SK-N-SH treated with all-trans-retinoic acid at 6 μM for 48 hours (cell line): Measurements from ENCODE around the gene MBNL2.
A peak's percentile ranks its signal among the peaks of the same experiment; 100 is the strongest.

Experiments
- ATAC-seq: fragments of 200-7000 bp; cut with Tn5 transposase; 3 replicates; pipeline ENCODE4 v1.9.1; 2020; ENCODE audit warnings: mild to moderate bottlenecking, moderate library complexity
- ARNTL ChIP-seq: fragments of 450-650 bp; formaldehyde crosslinking; IDR thresholded peaks from 2 replicates; pipeline ENCODE4 v1.5.0; 2020; ENCODE audit warnings: low read depth, mild to moderate bottlenecking, moderate library complexity, borderline replicate concordance
- BACH2 ChIP-seq: fragments of 250-450 bp; sonication (Bioruptor Pico); IDR thresholded peaks from 2 replicates; pipeline ENCODE4 v1.9.0; 2021; ENCODE audit warnings: mild to moderate bottlenecking, borderline replicate concordance
- CREB5 ChIP-seq: fragments of 250-450 bp; sonication (Bioruptor Pico); IDR thresholded peaks from 2 replicates; pipeline ENCODE4 v1.5.1; 2020; ENCODE audit warnings: low read depth, mild to moderate bottlenecking, moderate library complexity
- CSDC2 ChIP-seq: fragments of 250-450 bp; sonication (Bioruptor Pico); IDR thresholded peaks from 2 replicates; pipeline ENCODE4 v1.5.0; 2020; ENCODE audit warnings: mild to moderate bottlenecking, moderate library complexity
- ESRRG ChIP-seq: fragments of 250-450 bp; sonication (Bioruptor Pico); IDR thresholded peaks from 2 replicates; pipeline ENCODE4 v1.6.1; 2021; ENCODE audit warnings: mild to moderate bottlenecking
- GLIS3 ChIP-seq: fragments of 250-450 bp; sonication (Bioruptor Pico); IDR thresholded peaks from 2 replicates; pipeline ENCODE4 v1.5.0; 2020; ENCODE audit warnings: mild to moderate bottlenecking, moderate library complexity
- ISL1 ChIP-seq: fragments of 250-450 bp; sonication (Bioruptor Pico); IDR thresholded peaks from 2 replicates; pipeline ENCODE4 v2.1.2; 2022; ENCODE audit warnings: mild to moderate bottlenecking, moderate library complexity
- OSR1 ChIP-seq: fragments of 250-450 bp; sonication (Bioruptor Pico); IDR thresholded peaks from 2 replicates; pipeline ENCODE4 v1.8.0; 2022; ENCODE audit warnings: moderate library complexity, mild to moderate bottlenecking, inconsistent platforms
- PATZ1 ChIP-seq: fragments of 250-450 bp; sonication (Bioruptor Pico); IDR thresholded peaks from 2 replicates; pipeline ENCODE4 v1.8.0; 2020; ENCODE audit warnings: mild to moderate bottlenecking, moderate library complexity, borderline replicate concordance
- RARB ChIP-seq: fragments of 250-450 bp; sonication (Bioruptor Pico); IDR thresholded peaks from 2 replicates; pipeline ENCODE4 v1.8.0; 2021; ENCODE audit warnings: mild to moderate bottlenecking, moderate library complexity
- TCF4 ChIP-seq: fragments of 250-450 bp; sonication (Bioruptor Pico); IDR thresholded peaks from 2 replicates; pipeline ENCODE4 v1.8.0; 2021; ENCODE audit warnings: mild to moderate bottlenecking, moderate library complexity, borderline replicate concordance
- TOX ChIP-seq: fragments of 250-450 bp; sonication (Bioruptor Pico); IDR thresholded peaks from 2 replicates; pipeline ENCODE4 v1.8.0; 2021; ENCODE audit warnings: mild to moderate bottlenecking, moderate library complexity, borderline replicate concordance
- TSHZ2 ChIP-seq: fragments of 250-450 bp; sonication (Bioruptor Pico); IDR thresholded peaks from 2 replicates; pipeline ENCODE4 v1.5.0; 2020; ENCODE audit warnings: mild to moderate bottlenecking, moderate library complexity
- ZC3H10 ChIP-seq: fragments of 250-450 bp; sonication (Bioruptor Pico); IDR thresholded peaks from 2 replicates; pipeline ENCODE4 v1.5.1; 2021; ENCODE audit warnings: mild to moderate bottlenecking, moderate library complexity
- ZFP3 ChIP-seq: fragments of 250-450 bp; sonication (Bioruptor Pico); IDR thresholded peaks from 2 replicates; pipeline ENCODE4 v1.5.0; 2020; ENCODE audit warnings: mild to moderate bottlenecking, moderate library complexity
- ZFP30 ChIP-seq: fragments of 450-650 bp; formaldehyde crosslinking; IDR thresholded peaks from 2 replicates; pipeline ENCODE4 v1.5.0; 2022; ENCODE audit warnings: mild to moderate bottlenecking, moderate library complexity
- ZNF565 ChIP-seq: fragments of 450-650 bp; formaldehyde crosslinking; conservative IDR thresholded peaks from 2 replicates; pipeline ENCODE4 v1.5.0; 2020; ENCODE audit warnings: low read depth, mild to moderate bottlenecking, moderate library complexity
- ZNF8 ChIP-seq: fragments of 450-650 bp; formaldehyde crosslinking; IDR thresholded peaks from 2 replicates; pipeline ENCODE4 v1.5.0; 2020; ENCODE audit warnings: mild to moderate bottlenecking, moderate library complexity

Gene MBNL2

GRCh38 chr13:97253581-97254293 is 31.6 kb downstream of the MBNL2 start:
- TF ChIP-seq ESRRG (CRISPR knock-in tag) (no peak), PATZ1 (CRISPR knock-in tag) (no peak), RARB (CRISPR knock-in tag) (no peak), CREB5 (CRISPR knock-in tag) (no peak), ZNF8 (CRISPR knock-in tag) (no peak), ISL1 (CRISPR knock-in tag) (no peak), TOX (CRISPR knock-in tag) (no peak), ZFP30 (CRISPR knock-in tag) (no peak), CSDC2 (CRISPR knock-in tag) (no peak)
- no peak for ATAC-seq

- no peak for TF ChIP-seq BACH2 (CRISPR knock-in tag)
- TF ChIP-seq TCF4 (CRISPR knock-in tag) = no peak
- no peak for TF ChIP-seq OSR1 (CRISPR knock-in tag)
- TF ChIP-seq ISL1 (CRISPR knock-in tag) = no peak
- no peak for TF ChIP-seq ZC3H10
- no peak for TF ChIP-seq RARB (CRISPR knock-in tag)
- no peak for TF ChIP-seq PATZ1 (CRISPR knock-in tag)
- no peak for TF ChIP-seq TSHZ2 (CRISPR knock-in tag)
- no peak for TF ChIP-seq ESRRG (CRISPR knock-in tag)
- TF ChIP-seq ARNTL = no peak
- ATAC-seq = no peak; the same call in 2 of the 3 replicates
Measured at GRCh38 chr13:97254816-97255215, 32.7 kb downstream of the MBNL2 start.

GRCh38 chr13:97255515-97256021 is 33.4 kb downstream of the MBNL2 start:
- ATAC-seq = peak; percentile 2; the same call in 1 of the 3 replicates
- no peak for TF ChIP-seq TCF4 (CRISPR knock-in tag)
- TF ChIP-seq, all 23 proteins: peak for 0

GRCh38 chr13:97256343-97256783 is 34.2 kb downstream of the MBNL2 start:
- TF ChIP-seq TOX (CRISPR knock-in tag) (peak; percentile 14; the same call in 1 of the 2 replicates), ZFP3 (CRISPR knock-in tag) (peak; percentile 44), ZNF565 (CRISPR knock-in tag) (no peak), GLIS3 (CRISPR knock-in tag) (0 out of 2 replicates have a peak, but pooled peaks have one; percentile 32), TSHZ2 (CRISPR knock-in tag) (no peak), CSDC2 (CRISPR knock-in tag) (peak; percentile 84; the same call in 1 of the 2 replicates), RARB (CRISPR knock-in tag) (peak; percentile 60; the same call in 1 of the 2 replicates), ISL1 (CRISPR knock-in tag) (peak; percentile 91)

More at GRCh38 chr13:97256343-97256783, 34.2 kb downstream of the MBNL2 start:
- peak; percentile 68 for ATAC-seq
